H1 (cell line): ENCODE results near the gene LITAF. TPM values are rescaled to one million over a fixed set of nuclear protein-coding genes. Genes with fewer than 3 reads are reported as not detected.

ENCODE experiments used
- CTCF ChIA-PET: fragments of 300-600 bp; sonication (Branson Sonifier 250); formaldehyde crosslinking; loops from one replicate; lab custom pipeline; 2021; ENCODE audit not compliant: partially characterized antibody; lab: Charles Lee
- POLR2A ChIA-PET: fragments of 300-600 bp; sonication (Branson Sonifier 250); formaldehyde crosslinking; loops from one replicate; lab custom pipeline; 2021; ENCODE audit warnings: inconsistent platforms; ENCODE audit not compliant: partially characterized antibody; lab: Charles Lee
- DNase-seq, 2 experiments: peaks; one replicate each; pipeline versions ENCODE4 v3.0.0 to v3.0.0-alpha.2; 2010 to 2022; ENCODE audit warnings: low spot score in 2 of 2, low read depth in 1 of 2, mixed read lengths in 1 of 2
- FAIRE-seq: peaks from 2 replicates; lab custom pipeline; 2011; peaks lifted over from hg19 to GRCh38; lab: Jason Lieb, UNC
- H2AFZ ChIP-seq: 2 replicates; pipeline ENCODE4 v1.8.1; 2012; ENCODE audit warnings: low read length, inconsistent platforms
- H2AK5ac ChIP-seq: 2 replicates; pipeline ENCODE4 v1.6.1; 2013; ENCODE audit warnings: low read depth, low read length
- H2BK120ac ChIP-seq: replicated peaks from 2 replicates; pipeline ENCODE3; 2013; ENCODE audit warnings: low read depth, low read length, inconsistent platforms
- H2BK12ac ChIP-seq: 2 replicates; pipeline ENCODE4 v1.6.1; 2013; ENCODE audit warnings: low read depth, low read length
- H2BK15ac ChIP-seq: 2 replicates; pipeline ENCODE4 v1.6.1; 2013; ENCODE audit warnings: low read length
- H2BK20ac ChIP-seq: 2 replicates; pipeline ENCODE4 v1.6.1; 2013; ENCODE audit warnings: low read length
- H2BK5ac ChIP-seq: 2 replicates; pipeline ENCODE4 v1.6.1; 2013; ENCODE audit warnings: low read depth, low read length
- H3K14ac ChIP-seq: 2 replicates; pipeline ENCODE4 v1.6.1; 2013; ENCODE audit warnings: inconsistent platforms; ENCODE audit not compliant: insufficient read length
- H3K18ac ChIP-seq: 2 replicates; pipeline ENCODE4 v1.6.1; 2013; ENCODE audit warnings: low read length; ENCODE audit errors: extremely low read depth
- H3K23ac ChIP-seq: 2 replicates; pipeline ENCODE4 v1.6.1; 2013; ENCODE audit warnings: inconsistent platforms; ENCODE audit not compliant: insufficient read length
- H3K23me2 ChIP-seq: 2 replicates; pipeline ENCODE4 v1.6.1; 2013; ENCODE audit warnings: low read depth, low read length
- H3K27ac ChIP-seq: 2 replicates; pipeline ENCODE4 v1.6.1; 2011; ENCODE audit warnings: low read depth, low read length, inconsistent platforms
- H3K27me3 ChIP-seq, 4 experiments: replicated peaks in 1 of 4; 1 replicate in 1 of 4; 2 replicates in 3 of 4; pipeline versions ENCODE4 v1.6.1 to v1.8.1; 2011 to 2013; ENCODE audit warnings: low read length in 3 of 4, mild to moderate bottlenecking in 3 of 4, inconsistent platforms in 2 of 4, mixed read lengths in 2 of 4, moderate library complexity in 1 of 4; ENCODE audit not compliant: control insufficient read depth in 3 of 4, insufficient read depth in 3 of 4; ENCODE audit errors: extremely low read depth in 1 of 4
- H3K36me3 ChIP-seq, 4 experiments: 2 replicates each; pipeline versions ENCODE4 v1.6.1 to v1.8.1; 2011 to 2013; ENCODE audit warnings: mild to moderate bottlenecking in 4 of 4, low read length in 3 of 4, moderate library complexity in 2 of 4, control low read depth in 1 of 4, inconsistent platforms in 1 of 4; ENCODE audit not compliant: insufficient read depth in 4 of 4, control insufficient read depth in 2 of 4
- H3K4ac ChIP-seq: replicated peaks from 2 replicates; pipeline ENCODE3; 2013; ENCODE audit warnings: low read length, low read depth, mixed read lengths, inconsistent platforms; ENCODE audit not compliant: insufficient read length
- H3K4me1 ChIP-seq, 4 experiments: replicated peaks in 1 of 4; 1 replicate in 1 of 4; 2 replicates in 3 of 4; pipeline versions ENCODE4 v1.6.1 to v1.8.1; 2011 to 2013; ENCODE audit warnings: low read length in 3 of 4, inconsistent platforms in 2 of 4, mixed read lengths in 1 of 4; ENCODE audit not compliant: insufficient read depth in 4 of 4, control insufficient read depth in 3 of 4
- H3K4me2 ChIP-seq, 2 experiments: 2 replicates each; pipeline versions ENCODE4 v1.6.1 to v1.8.1; 2011 to 2013; ENCODE audit warnings: low read depth in 2 of 2, low read length in 2 of 2, control low read depth in 1 of 2, inconsistent platforms in 1 of 2, mild to moderate bottlenecking in 1 of 2; ENCODE audit not compliant: insufficient read depth in 1 of 2
- H3K4me3 ChIP-seq, 4 experiments: fragments of 200-600, 300-600 bp in 1 of 4; sonication (generic), shearing (Covaris generic), sonication (Bioruptor Twin) in 1 of 4; 2 replicates each; pipeline versions ENCODE4 v1.5.1 to v1.8.1; 2011 to 2016; ENCODE audit warnings: low read length in 4 of 4, low read depth in 3 of 4, control low read depth in 2 of 4, inconsistent platforms in 2 of 4, mild to moderate bottlenecking in 2 of 4, mixed read lengths in 1 of 4, moderate library complexity in 1 of 4; ENCODE audit not compliant: insufficient read depth in 2 of 4; ENCODE audit errors: extremely low read depth in 1 of 4
- H3K56ac ChIP-seq: replicated peaks from 2 replicates; pipeline ENCODE3; 2013; ENCODE audit warnings: low read depth, mild to moderate bottlenecking, mixed read lengths, low read length, inconsistent platforms; ENCODE audit not compliant: insufficient read length
- H3K79me1 ChIP-seq: 2 replicates; pipeline ENCODE4 v1.6.1; 2013; ENCODE audit warnings: low read depth, low read length, control low read depth
- H3K79me2 ChIP-seq, 2 experiments: 2 replicates each; pipeline versions ENCODE4 v1.6.1 to v1.8.1; 2012 to 2013; ENCODE audit warnings: low read length in 2 of 2, mild to moderate bottlenecking in 2 of 2, inconsistent platforms in 1 of 2; ENCODE audit not compliant: insufficient read depth in 2 of 2, control insufficient read depth in 1 of 2
- H3K9ac ChIP-seq, 4 experiments: replicated peaks in 1 of 4; 1 replicate in 1 of 4; 2 replicates in 3 of 4; pipeline versions ENCODE4 v1.6.1 to v1.8.1; 2011 to 2013; ENCODE audit warnings: low read depth in 3 of 4, low read length in 3 of 4, control low read depth in 2 of 4, mild to moderate bottlenecking in 2 of 4, moderate library complexity in 2 of 4, inconsistent platforms in 1 of 4; ENCODE audit errors: extremely low read depth in 1 of 4
- H3K9me3 ChIP-seq, 2 experiments: 2 replicates each; pipeline versions ENCODE4 v1.6.1 to v1.8.1; 2012 to 2013; ENCODE audit warnings: mild to moderate bottlenecking in 2 of 2, moderate library complexity in 2 of 2, control low read depth in 1 of 2, inconsistent platforms in 1 of 2, low read depth in 1 of 2, low read length in 1 of 2, mixed read lengths in 1 of 2; ENCODE audit not compliant: insufficient read depth in 2 of 2
- H4K20me1 ChIP-seq, 2 experiments: replicated peaks in 1 of 2; 2 replicates each; pipeline versions ENCODE3 to v1.8.1; 2011 to 2013; ENCODE audit warnings: inconsistent platforms in 2 of 2, low read length in 2 of 2, mild to moderate bottlenecking in 1 of 2; ENCODE audit not compliant: insufficient read depth in 2 of 2, control insufficient read depth in 1 of 2
- H4K5ac ChIP-seq: 2 replicates; pipeline ENCODE4 v1.6.1; 2013; ENCODE audit warnings: low read length, low read depth, mixed read lengths, inconsistent platforms; ENCODE audit not compliant: insufficient read length
- H4K8ac ChIP-seq: 2 replicates; pipeline ENCODE4 v1.8.0; 2013; ENCODE audit warnings: mild to moderate bottlenecking, moderate library complexity, low read length, inconsistent platforms; ENCODE audit not compliant: insufficient read depth; ENCODE audit errors: extremely low read depth
- H4K91ac ChIP-seq: replicated peaks from 2 replicates; pipeline ENCODE3; 2013; ENCODE audit warnings: low read length, mixed read lengths, inconsistent platforms; ENCODE audit not compliant: insufficient read length
- BCL11A ChIP-seq, 2 experiments: IDR thresholded peaks; one replicate each; pipeline ENCODE4 v1.6.1; 2011; ENCODE audit warnings: low read depth in 2 of 2, low read length in 2 of 2, mild to moderate bottlenecking in 2 of 2
- EZH2 ChIP-seq: fragments of 200-600 bp; sonication (generic); IDR thresholded peaks from 2 replicates; pipeline ENCODE4 v1.7.1; 2012; ENCODE audit warnings: low read depth, mild to moderate bottlenecking, moderate library complexity, low read length, inconsistent platforms; ENCODE audit not compliant: severe bottlenecking
- KDM1A ChIP-seq: fragments of 200-600, 300-600 bp; sonication (generic); IDR thresholded peaks from 2 replicates; pipeline ENCODE4 v1.7.1; 2016; ENCODE audit warnings: mild to moderate bottlenecking, low read length, borderline replicate concordance
- MAFK ChIP-seq: IDR thresholded peaks from 2 replicates; pipeline ENCODE4 v1.6.1; 2012; ENCODE audit warnings: low read depth, mild to moderate bottlenecking, improper control_type of control experiment, low read length
- POLR2AphosphoS5 ChIP-seq: IDR thresholded peaks from 2 replicates; pipeline ENCODE4 v1.6.1; 2011; ENCODE audit warnings: low read depth, low read length
- RBBP5 ChIP-seq: IDR thresholded peaks from 2 replicates; pipeline ENCODE4 v1.7.1; 2012; ENCODE audit warnings: low read depth, mild to moderate bottlenecking, inconsistent platforms, low read length, moderate library complexity, borderline replicate concordance
- SRF ChIP-seq: IDR thresholded peaks from 2 replicates; pipeline ENCODE4 v1.6.1; 2011; ENCODE audit warnings: mild to moderate bottlenecking, low read depth, low read length, moderate library complexity
- WGBS, 2 experiments: shearing (Covaris generic) in 1 of 2; methylation state at CpG; one replicate each; pipeline versions ENCODE4 v1.1.6 to v1.1.7; 2013 to 2015; ENCODE audit warnings: low lambda C conversion rate in 2 of 2, mixed read lengths in 2 of 2, inconsistent platforms in 1 of 2, low coverage in 1 of 2, missing lambda C conversion rate in 1 of 2; ENCODE audit not compliant: insufficient replicate concordance in 2 of 2, insufficient coverage in 1 of 2, insufficient read length in 1 of 2; ENCODE audit errors: extremely low coverage in 1 of 2, missing lambda C conversion rate in 1 of 2; 5-methylcytosine and 5-hydroxymethylcytosine counted together
- polyA plus RNA-seq, 7 experiments: library from polyadenylated mRNA; depleted of rRNA in 3 of 7; stranded (reverse) in 5 of 7; unstranded in 2 of 7; fragments of >200 nt in 5 of 7; fragments of 200-250 nt in 2 of 7; gene quantifications; 1 replicate in 5 of 7; 2 replicates in 1 of 7; 4 replicates in 1 of 7; pipeline versions ENCODE4 v1.2.1 to v1.2.3, GENCODE V29; 2011 to 2013; ENCODE audit warnings: missing spikeins in 2 of 7, mixed read lengths in 2 of 7
- total RNA-seq: library from RNA; stranded (reverse); fragmentation: NEBNext Ultra II Directional; extraction: Animal tissue kit (Norgen Biotek cat#: 25700); gene quantifications from 2 replicates; pipeline ENCODE4 v1.2.1, GENCODE V29; 2021

LITAF gene
- total and polyA plus RNA-seq, 2 of the 8 experiments (the other 6 are each of a cell fraction or from before 2014, with no cell fraction given), result 165 to 205 TPM

DNA sequence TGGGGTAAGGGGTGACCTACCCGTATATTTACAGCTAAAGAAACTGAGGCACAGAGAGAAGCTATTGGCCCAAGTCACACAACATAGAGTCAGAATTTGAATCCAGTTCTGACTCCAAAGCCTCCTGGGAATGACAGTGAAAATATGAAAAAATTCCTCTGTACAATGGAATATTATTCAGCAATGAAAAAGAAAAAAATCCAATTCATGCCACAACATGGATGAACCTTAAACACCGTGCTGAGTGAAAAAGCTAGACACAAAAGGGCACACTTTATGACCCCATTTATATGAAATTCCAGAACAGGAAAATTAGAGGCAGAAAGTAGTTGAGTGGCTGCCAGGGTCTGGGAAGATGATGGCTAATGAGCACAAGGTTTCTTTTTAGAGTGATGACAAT, 75.4 kb downstream of the LITAF start:
- POLR2A ChIA-PET, result interaction anchor here (0.8 kb wide), 1 partner anchor 13 kb away, joined by 3 read pairs; no protein-coding TSS in a partner anchor
- DNase-seq, result no peak

More for the DNA sequence above, 75.4 kb downstream of the LITAF start:
- Histone ChIP-seq H3K27me3 (no peaks in the 10 kb centered on the region), H3K4me3 (no peak overlapping the region), H3K9ac (no peak overlapping the region), H3K79me1 (no peaks in the 10 kb centered on the region), H2BK12ac (no peak overlapping the region), H2BK20ac (no peak overlapping the region), H3K4ac (no peak overlapping the region), H4K20me1 (no peaks in the 10 kb centered on the region), H2BK120ac (no peak overlapping the region), H3K79me2 (no peaks in the 10 kb centered on the region), H2AFZ (no peak overlapping the region), H3K4me2 (no peak overlapping the region), H3K27ac (no peak overlapping the region), H3K36me3 (no peaks in the 10 kb centered on the region), H2BK15ac (no peak overlapping the region), H3K9me3 (no peaks in the 10 kb centered on the region), H2BK5ac (no peak overlapping the region), H3K14ac (no peak overlapping the region), H3K18ac (no peak overlapping the region), H3K23me2 (no peaks in the 10 kb centered on the region; the same call in 1 of the 2 replicates), H2AK5ac (no peak overlapping the region), H3K23ac (no peak overlapping the region), H4K5ac (no peak overlapping the region), H4K8ac (no peak overlapping the region), H3K56ac (no peak overlapping the region), H3K4me1 (peaks cover 0 to 14% (median 3%) of the 10 kb centered on the region in 4 experiments; a peak in 4 of 7 replicates), H4K91ac (no peak overlapping the region)
- 83% methylated on average over 2 of the region's 2 CpGs; no CpG with 5 or more reads in 1 of the 2 experiments for WGBS, 2 experiments
- no peak for FAIRE-seq
- TF ChIP-seq RBBP5, result no peak
- TF ChIP-seq KDM1A, result peak; percentile 80
- TF ChIP-seq SRF, result no peak
- no peak for TF ChIP-seq MAFK
- TF ChIP-seq EZH2, result no peak
- no peak for TF ChIP-seq BCL11A (IDR thresholded peaks at IDR 0.05; ENCODE audit: low read depth in 2 of 2, low read length in 2 of 2)
- no peak for TF ChIP-seq POLR2AphosphoS5
- CTCF ChIA-PET, result no interaction called here
